Measurements from ENCODE around the gene EVL. TPM values are rescaled to one million over a fixed set of nuclear protein-coding genes. Genes with fewer than 3 reads are reported as not detected.

EVL gene
- polyA plus RNA-seq, 1 experiment, result 18.6 TPM

DNA sequence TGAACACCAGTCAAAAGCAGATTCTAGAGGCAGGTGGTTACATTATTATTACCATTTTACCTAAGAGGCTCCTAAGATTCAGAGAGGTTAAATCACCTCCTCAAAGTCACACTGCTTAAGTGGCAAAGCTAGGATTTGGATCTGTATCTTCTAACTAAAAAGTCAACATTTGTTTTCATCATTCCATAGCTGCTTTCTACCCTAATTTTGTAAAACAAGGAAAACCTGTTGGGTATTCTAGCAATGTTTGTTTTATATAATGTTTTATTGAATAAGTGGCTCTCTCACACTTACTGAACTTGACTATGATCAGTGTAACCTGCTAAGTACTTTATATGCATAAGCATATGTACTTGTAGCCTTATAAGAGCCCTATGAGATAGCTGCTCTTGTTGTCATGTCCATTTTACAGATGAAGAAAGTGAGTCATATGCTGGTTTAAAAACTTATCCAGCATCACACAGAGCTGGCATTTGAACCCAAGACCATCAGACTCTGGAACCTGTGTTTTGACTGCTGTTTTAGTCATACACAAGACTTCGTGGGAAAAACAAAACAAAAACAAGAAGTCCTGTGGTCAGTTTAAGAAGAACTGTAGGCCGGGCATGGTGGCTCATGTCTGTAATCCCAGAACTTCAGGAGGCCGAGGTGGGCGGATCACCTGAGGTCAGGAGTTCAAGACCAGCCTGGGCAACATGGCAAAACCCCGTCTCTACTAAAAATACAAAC lies 31.7 kb upstream of the EVL start:
- no peak for DNase-seq (ENCODE audit: low read depth)
- no peaks in the 10 kb centered on the region for H3K27me3 ChIP-seq (ENCODE audit: control insufficient read depth, insufficient read depth, low read length)
- H3K4me3 ChIP-seq (ENCODE audit: low read depth, low read length), result no peak overlapping the region
- TF ChIP-seq, protein P1, sequence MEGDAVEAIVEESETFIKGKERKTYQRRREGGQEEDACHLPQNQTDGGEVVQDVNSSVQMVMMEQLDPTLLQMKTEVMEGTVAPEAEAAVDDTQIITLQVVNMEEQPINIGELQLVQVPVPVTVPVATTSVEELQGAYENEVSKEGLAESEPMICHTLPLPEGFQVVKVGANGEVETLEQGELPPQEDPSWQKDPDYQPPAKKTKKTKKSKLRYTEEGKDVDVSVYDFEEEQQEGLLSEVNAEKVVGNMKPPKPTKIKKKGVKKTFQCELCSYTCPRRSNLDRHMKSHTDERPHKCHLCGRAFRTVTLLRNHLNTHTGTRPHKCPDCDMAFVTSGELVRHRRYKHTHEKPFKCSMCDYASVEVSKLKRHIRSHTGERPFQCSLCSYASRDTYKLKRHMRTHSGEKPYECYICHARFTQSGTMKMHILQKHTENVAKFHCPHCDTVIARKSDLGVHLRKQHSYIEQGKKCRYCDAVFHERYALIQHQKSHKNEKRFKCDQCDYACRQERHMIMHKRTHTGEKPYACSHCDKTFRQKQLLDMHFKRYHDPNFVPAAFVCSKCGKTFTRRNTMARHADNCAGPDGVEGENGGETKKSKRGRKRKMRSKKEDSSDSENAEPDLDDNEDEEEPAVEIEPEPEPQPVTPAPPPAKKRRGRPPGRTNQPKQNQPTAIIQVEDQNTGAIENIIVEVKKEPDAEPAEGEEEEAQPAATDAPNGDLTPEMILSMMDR (IDR thresholded peaks at IDR 0.05; ENCODE audit: insufficient read depth, low read depth, low read length), result no peak
- ChIA-PET CTCF (interaction anchor here (0.7 to 1.1 kb wide), 2 partner anchors 12 to 75 kb away, joined by 4 read pairs; no protein-coding TSS in a partner anchor), POLR2A (no interaction called here)
- no peaks in the 10 kb centered on the region for H3K36me3 ChIP-seq (ENCODE audit: control insufficient read depth, insufficient read depth, low read length)

DNA sequence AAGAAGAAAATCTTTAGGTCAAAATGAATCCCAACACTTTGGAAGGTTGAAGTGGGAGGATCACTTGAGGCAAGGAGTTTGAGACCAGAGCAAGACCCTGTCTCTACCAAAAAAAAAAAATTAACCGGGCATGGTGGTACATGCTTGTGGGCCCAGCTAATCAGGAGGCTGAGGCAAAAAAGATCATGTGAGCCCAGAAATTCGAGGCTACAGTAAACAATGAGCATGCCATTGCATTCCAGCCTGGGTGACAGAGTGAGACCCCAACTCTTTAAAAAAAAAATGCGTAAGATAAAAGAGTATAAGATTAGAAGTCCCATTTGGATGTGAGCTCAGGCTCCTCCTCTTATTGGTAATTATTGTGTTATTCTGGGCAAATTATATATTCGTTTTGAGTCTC lies 30.8 kb upstream of the EVL start:
- ChIA-PET CTCF (no interaction called here), POLR2A (interaction anchor here (0.6 kb wide), 1 partner anchor 70 kb away, joined by 3 read pairs; no protein-coding TSS in a partner anchor)

DNA sequence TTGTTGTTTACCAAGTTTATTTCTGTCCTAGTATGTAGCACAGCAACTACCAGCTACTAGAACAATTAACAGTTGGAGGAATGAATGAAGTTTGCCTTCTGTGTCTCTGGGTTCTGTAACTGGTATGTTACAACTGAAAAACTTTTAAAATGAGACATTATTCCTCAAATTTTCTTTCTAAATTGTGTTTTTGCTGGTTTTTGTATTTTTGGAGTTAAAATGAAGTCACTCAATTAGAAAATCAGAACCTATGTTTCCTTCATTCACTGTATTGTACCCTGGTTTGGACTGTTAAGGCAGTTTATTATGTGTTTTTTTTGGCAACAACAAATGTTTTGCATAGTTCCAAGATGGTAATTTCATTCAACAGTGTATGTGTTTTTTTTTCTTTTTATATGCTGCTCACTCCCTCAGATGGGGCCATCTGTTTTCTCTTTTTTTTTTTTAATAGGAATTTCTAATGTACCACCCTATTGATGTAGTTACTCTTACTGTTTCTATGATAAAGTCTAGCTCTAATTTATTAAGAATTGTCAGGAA lies 30.2 kb upstream of the EVL start:
- no peaks in the 10 kb centered on the region for H3K27me3 ChIP-seq (ENCODE audit: control insufficient read depth, insufficient read depth, low read length)
- ChIA-PET CTCF (no interaction called here), POLR2A (interaction anchor here (0.6 kb wide), 1 partner anchor 70 kb away, joined by 3 read pairs; no protein-coding TSS in a partner anchor)
- no peaks in the 10 kb centered on the region for H3K36me3 ChIP-seq (ENCODE audit: control insufficient read depth, insufficient read depth, low read length)
- no peak overlapping the region for H3K4me3 ChIP-seq (ENCODE audit: low read depth, low read length)
- no peak for DNase-seq (ENCODE audit: low read depth)
- TF ChIP-seq, protein P1 (IDR thresholded peaks at IDR 0.05; ENCODE audit: insufficient read depth, low read depth, low read length), result no peak

More for the DNA sequence above, 30.8 kb upstream of the EVL start:
- H3K4me3 ChIP-seq (ENCODE audit: low read depth, low read length), result no peak overlapping the region
- no peaks in the 10 kb centered on the region for H3K36me3 ChIP-seq (ENCODE audit: control insufficient read depth, insufficient read depth, low read length)
- DNase-seq (ENCODE audit: low read depth), result no peak
- no peaks in the 10 kb centered on the region for H3K27me3 ChIP-seq (ENCODE audit: control insufficient read depth, insufficient read depth, low read length)
- TF ChIP-seq, protein P1 (IDR thresholded peaks at IDR 0.05; ENCODE audit: insufficient read depth, low read depth, low read length), result no peak

DNA sequence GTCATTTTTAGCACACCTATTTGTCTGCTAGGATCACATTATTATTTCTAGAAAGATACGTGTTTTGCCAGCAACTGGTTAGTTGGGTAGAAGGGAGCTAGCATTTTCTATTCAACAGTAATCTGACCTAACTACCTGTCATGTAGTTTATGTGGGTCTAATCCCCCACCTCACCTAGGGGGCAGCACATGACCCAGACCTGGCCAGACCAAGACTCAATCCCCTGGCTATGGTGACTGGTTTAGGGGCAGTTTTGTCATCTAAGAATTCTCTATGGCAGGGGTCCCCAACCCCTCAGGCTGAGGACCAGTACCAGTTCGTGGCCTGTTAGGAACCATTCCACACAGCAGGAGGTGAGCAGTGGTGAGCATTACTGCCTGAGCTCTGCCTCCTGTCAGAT lies 29.5 kb upstream of the EVL start:
- Histone ChIP-seq H3K4me3 (ENCODE audit: low read depth, low read length) (no peak overlapping the region), H3K36me3 (ENCODE audit: control insufficient read depth, insufficient read depth, low read length) (no peaks in the 10 kb centered on the region), H3K27me3 (ENCODE audit: control insufficient read depth, insufficient read depth, low read length) (no peaks in the 10 kb centered on the region)
- ChIA-PET POLR2A (no interaction called here), CTCF (interaction anchor here (0.9 kb wide), 1 partner anchor 89 kb away, joined by 3 read pairs; no protein-coding TSS in a partner anchor)
- no peak for DNase-seq (ENCODE audit: low read depth)
- TF ChIP-seq, protein P1 (IDR thresholded peaks at IDR 0.05; ENCODE audit: insufficient read depth, low read depth, low read length), result no peak

DNA sequence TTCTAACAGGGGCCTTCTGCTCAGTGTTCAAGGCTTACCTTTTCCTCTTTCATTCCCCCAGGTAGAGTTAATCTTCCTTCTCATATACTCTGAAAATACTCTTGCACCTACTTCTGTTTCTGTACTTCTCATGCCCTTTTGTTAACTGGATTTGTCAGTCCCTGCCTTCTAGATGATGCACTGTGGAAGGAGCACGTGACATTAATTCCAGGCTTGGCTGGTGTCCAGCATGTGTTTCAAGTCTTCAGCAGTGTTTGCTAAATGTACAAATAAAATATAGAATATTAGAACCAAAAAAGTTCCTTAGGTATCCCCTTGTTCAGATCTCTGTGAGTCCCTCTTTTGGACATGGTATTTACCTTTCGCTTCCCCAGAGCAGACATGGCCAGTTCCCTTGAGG lies 27.9 kb upstream of the EVL start:
- Histone ChIP-seq H3K27me3 (ENCODE audit: control insufficient read depth, insufficient read depth, low read length) (no peaks in the 10 kb centered on the region), H3K4me3 (ENCODE audit: low read depth, low read length) (no peak overlapping the region), H3K36me3 (ENCODE audit: control insufficient read depth, insufficient read depth, low read length) (no peaks in the 10 kb centered on the region)
- DNase-seq (ENCODE audit: low read depth), result no peak
- ChIA-PET CTCF (interaction anchor here (1.1 to 2.5 kb wide), 3 partner anchors 13 to 71 kb away, joined by 4 to 5 read pairs (median 4); no protein-coding TSS in a partner anchor), POLR2A (no interaction called here)
- TF ChIP-seq, protein P1 (IDR thresholded peaks at IDR 0.05; ENCODE audit: insufficient read depth, low read depth, low read length), result no peak

Measured in BJ (cell line).